GM21381 (cell line): ENCODE data around the gene CEP350.
A peak's percentile ranks its signal among the peaks of the same experiment; 100 is the strongest.

Experiments
- ATAC-seq: cut with Tn5 transposase; IDR thresholded peaks from one replicate; pipeline ENCODE4 v1.9.1; 2021; ENCODE audit warnings: mild to moderate bottlenecking, moderate library complexity; ENCODE audit not compliant: unreplicated experiment

Gene CEP350

GRCh38 chr1:180154325-180155181 lies 199.9 kb downstream of the CEP350 start, which contains the start of gene QSOX1:
TSS of gene QSOX1 (plus strand) at chr1:180154869. CDS start at chr1:180154908, 39 bp downstream.
- ATAC-seq, result peak; percentile 92

- no peak for ATAC-seq
These were observed 200.6 kb downstream of the CEP350 start for GRCh38 chr1:180155182-180155682.

DNA sequence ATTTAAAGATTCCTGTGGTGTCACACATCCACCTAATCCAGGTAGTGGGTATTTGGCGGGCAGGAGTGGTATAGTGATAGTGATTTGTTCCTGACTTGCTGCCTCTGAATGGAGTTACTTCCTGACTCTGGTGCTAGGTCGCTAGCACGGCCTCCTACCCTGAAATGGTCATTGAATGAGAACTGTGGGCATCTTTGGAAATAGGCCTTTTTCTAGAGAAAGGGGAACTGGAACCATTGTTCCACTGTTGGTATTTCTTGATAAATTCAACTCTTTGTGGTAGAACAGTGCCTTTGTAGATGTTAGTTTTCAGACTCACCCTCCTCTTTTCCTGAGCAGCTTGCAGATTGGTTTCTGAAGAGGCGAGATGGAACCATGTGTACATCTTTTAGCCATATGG lies 201.6 kb downstream of the CEP350 start:
- no peak for ATAC-seq

DNA sequence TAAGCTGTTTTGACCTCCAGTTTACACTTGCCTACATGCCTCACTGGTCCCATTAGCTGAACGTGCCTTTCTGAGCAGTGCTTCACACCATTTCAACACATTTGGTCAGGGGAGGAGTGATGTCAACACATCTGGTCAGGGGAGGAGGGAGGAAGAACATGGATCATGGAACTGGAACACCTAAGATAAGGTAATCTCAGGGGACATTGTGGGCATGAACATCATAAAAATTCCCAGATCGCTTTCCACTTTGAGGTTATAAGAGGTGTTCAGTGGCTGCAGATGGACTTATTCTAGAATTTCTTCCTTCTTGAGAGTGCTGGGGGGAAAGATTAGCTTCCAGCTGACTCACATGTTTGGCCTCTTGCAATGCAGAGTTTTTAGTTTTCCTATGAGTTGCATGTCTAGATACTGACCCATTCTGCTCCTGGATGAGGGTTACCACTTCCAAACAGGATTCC lies 202.1 kb downstream of the CEP350 start:
- ATAC-seq, result no peak

DNA sequence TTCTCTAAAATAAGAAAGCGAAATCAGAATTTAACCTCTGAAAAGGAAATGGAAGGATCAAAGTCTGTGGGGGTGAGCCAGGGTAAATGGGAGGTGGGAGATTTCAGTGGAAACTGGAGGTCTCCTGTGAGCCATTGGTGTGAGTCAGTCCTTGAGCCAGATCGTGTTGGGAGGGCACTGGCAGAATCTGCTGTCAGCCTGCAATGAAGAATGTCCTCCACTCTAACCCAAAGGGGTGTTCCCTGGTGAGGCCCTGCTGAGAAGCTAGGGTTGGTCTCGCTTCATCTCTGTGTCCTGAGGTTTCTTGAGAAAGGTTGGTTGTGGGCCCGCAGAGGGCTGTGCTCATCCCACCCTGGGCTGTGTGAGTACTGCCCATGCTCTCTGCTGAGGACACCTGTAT lies 202.5 kb downstream of the CEP350 start:
- ATAC-seq, result no peak

DNA sequence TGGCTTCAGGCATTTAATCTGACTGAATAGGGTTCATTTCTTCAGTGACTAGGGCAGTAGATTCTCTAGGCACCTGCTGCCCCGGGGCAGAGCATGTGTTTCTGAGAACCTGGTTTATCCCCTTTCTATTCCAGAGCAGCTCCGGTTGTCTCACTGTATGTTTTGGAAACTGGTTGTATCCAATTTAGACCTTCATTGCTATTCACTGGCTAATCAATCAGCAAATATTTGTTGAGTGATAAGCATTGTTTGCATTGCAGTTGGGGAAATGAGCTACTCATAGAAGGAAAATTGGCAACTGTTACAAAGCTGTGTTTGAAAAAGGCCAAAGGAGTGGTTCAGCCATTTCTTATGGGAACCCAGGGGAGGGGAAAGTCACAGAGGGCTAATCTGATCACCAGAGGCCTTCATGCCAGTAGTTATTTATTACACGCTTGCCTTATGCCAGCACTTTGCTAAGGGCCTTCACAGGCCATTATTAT lies 203.0 kb downstream of the CEP350 start:
- no peak for ATAC-seq

DNA sequence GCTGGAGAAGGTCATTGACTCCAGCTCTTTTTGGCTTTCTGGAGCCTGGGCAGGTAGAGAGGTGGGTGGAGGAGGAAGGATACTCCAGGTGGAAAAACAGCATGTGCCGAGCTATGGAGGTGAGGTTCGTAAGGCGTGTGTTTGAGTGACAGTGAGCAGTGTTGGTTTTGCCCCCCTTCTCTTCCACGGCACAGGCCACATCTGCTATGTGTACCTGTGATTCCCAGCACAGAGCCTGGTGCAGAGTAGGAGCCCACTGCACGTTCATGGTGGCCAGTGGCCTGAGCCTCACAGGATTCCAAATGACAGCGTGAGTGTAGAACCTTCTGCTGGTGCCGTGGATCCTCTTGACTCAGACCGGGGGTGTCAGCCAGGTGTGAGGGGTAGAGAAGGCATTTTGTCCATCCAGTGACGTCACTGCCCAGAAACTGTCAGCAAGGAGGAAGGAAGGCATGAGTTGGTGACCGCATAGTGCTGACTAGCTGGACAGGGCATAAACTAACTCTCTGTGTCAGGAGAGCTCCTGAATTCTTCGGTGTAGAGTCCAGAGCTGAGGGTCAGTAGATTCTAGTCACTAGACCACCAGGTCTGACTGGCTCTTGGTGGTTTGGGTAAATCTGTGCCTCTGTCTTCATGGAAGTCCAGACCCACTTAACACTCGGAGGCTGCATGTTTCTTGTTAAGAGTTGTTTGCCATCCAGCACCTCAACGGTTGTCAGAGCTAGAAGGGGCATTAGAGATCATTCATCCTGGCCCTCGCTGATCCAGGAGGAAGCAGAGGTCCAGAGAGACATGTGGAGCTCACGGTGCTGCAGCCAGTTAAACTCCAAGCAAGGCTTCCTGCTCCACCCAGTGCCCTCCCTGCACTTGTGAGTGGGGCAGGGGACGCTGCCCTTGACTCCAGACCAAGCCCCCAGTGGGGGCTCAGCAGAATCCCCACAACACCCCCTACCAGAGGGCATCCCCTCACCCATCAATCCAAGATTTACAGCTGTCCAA lies 203.8 kb downstream of the CEP350 start:
- no peak for ATAC-seq

GRCh38 chr1:180160357-180160756 lies 205.7 kb downstream of the CEP350 start:
- no peak for ATAC-seq

DNA sequence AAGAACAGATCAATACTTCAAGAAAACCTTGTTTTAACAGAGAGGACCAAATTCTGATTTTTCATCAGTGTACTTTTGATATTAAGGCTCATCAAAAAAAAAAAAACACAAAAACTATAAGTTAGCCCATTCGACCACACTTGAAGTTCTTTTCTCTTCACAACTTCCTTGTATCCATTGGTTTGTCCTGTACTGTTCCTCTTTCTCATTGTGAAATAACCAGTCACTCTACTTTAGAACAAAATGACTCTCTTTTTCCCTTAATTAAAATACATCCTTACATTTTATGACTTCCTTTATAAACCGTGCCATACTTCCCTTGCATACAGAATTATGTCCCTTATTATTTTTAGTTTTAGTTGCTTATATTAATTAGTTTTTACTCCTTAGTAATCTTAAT lies 208.4 kb downstream of the CEP350 start:
- no peak for ATAC-seq
